HG03571 (cell line): Measurements from ENCODE around the gene EIPR1.
"Not testable (repeated sequence)": the region's sequence is repeated elsewhere in the genome, so short reads cannot be mapped to it uniquely, and the experiment has no call there.

Source experiments
- ATAC-seq: cut with Tn5 transposase; IDR thresholded peaks from one replicate; pipeline ENCODE4 v1.9.1; 2021; ENCODE audit not compliant: unreplicated experiment

The EIPR1 gene

GRCh38 chr2:3291113-3291512 is 86.5 kb downstream of the EIPR1 start:
- ATAC-seq: no peak

- no peak for ATAC-seq
Measured at GRCh38 chr2:3290655-3291054, 87.0 kb downstream of the EIPR1 start.

DNA sequence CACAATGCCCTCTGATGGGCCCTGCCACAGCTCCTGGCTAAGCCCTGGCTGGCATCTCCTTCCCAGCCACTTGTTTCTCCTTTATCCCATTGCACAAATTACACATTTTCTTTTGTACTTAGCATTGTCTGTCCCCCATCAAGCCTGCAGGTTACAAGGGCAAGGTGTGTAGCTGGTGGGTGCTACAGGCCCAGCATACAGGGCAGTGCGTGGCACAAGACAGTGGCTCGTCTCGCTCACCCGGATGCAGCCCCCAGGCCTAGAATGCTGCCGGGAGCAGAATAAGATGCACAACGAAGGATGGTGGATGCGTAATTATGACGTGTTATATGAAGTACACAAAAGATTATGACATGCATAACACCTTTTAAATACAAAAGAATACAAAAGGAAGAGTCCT is 87.6 kb downstream of the EIPR1 start:
- ATAC-seq: no peak

- no peak for ATAC-seq
Measured at GRCh38 chr2:3289526-3289925, 88.1 kb downstream of the EIPR1 start.

DNA sequence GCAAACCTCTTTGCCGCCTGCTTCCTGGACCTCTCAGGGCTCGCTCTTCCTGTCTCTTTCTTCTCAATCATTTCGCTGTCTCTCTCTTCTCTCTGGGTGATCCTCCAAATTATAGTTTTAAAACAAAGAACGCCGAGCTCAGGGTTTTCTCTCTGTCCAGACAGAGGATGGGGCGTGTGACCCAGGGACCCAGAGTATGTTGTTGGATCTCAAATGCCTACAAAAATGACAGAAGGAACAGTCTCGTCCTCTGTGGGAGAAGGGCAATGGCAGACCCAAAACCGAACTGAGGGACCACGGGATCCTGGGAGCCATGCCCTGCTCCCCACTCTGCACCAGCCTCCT is 88.5 kb downstream of the EIPR1 start:
- no peak for ATAC-seq

GRCh38 chr2:3288470-3289170 is 89.0 kb downstream of the EIPR1 start:
- no peak for ATAC-seq

DNA sequence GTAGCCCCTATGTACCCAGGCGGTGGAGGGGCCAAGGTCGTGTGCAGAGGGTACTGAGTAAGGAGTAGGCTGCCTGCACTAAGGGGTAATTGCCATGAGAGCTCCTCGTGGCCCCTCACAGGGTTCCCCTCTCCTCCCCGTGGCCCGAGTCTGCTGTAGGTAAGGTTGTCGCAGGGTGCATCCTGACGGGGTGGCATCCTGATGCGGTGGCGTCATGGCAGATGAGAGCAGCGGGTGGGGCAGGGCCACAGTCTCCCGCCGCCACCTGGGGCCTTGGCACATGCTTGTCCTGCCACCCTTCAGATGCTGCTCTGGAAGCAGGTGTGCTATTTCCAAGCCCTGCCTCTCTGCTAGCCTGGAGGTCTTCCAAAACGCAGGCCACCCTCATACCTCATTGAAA is 89.7 kb downstream of the EIPR1 start:
- ATAC-seq: no peak

- not testable (repeated sequence) for ATAC-seq
Measured at GRCh38 chr2:3286646-3287036, 91.0 kb downstream of the EIPR1 start.

DNA sequence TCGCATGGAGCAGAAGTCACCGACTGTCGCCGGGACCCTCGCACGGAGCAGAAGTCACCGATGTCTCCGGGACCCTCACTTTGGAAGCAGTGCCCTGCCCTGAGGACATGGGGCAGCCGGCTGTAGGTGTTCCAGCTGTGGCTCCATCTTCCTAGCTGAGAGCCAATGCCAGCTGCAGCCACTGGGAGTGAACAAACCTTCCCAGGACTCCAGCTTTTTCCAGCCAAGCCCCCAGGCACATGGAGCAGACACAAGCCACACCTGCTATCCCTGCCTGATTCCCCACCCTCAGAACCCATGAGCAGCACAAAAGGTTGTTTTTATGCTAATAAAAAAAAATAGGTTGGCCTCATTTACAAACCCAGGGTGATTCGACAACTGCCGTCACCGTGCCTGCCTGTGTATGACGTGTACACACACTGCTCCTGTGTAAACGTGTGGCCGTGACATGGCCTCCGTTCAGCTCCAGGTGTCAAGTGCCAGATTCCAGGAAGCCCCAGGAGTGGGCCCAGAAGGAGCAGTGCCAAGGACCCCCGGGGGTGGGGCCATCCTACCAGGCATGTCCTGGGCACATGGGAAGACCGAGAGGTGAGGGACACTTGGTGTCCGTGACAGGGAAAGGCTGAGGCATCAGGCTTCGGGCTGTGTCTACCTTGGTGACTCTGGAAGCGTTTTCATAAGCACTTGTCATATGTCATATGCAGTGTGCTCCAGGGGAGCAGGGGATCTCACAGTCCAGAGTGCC is 91.5 kb downstream of the EIPR1 start:
- no peak for ATAC-seq

DNA sequence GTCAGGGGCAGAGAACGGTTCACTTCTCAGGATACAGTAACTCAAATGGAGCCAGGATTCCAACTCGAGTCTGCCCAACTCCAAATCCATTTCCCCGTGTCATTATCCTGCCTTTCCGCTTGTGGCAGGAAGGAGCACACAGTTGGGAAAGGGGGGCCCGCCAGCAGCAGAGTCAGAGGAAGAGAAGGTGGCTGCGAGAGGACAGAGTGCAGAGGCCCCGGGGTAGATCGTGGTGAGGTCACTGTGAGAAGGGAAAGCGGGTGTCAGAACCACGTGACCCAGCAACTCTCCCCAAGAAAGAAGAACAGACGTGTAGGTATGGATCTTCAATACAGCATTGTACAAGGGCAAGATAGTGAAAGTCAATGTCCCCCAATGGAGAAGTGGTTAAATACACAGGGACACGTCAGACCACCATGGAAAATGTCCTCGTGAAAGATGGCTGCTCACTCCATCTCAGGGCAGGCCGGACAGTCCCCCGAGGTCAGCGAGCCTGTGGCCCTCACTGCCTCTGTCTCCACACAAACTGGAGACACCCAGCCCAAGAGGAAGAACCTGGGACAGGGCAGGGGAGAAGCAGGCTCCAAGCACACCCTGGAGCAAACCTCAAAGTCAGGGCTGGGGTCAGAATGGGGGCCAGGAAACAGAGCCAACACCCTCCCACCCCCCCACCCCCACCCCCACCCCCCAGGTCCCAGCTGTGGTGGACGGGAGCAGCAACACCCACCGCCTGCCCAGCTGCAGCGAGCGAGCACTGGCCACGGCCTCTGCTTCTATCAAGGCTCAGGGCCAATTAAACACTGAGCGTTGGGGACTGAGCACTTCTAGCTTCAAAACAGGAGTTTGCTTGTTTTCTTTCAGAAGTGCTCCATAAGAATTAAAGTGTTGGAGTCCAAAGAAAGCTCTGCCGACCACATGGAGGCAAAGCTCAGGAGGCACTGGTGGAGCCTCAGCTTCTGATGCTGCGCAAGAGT is 92.7 kb downstream of the EIPR1 start:
- ATAC-seq: no peak

DNA sequence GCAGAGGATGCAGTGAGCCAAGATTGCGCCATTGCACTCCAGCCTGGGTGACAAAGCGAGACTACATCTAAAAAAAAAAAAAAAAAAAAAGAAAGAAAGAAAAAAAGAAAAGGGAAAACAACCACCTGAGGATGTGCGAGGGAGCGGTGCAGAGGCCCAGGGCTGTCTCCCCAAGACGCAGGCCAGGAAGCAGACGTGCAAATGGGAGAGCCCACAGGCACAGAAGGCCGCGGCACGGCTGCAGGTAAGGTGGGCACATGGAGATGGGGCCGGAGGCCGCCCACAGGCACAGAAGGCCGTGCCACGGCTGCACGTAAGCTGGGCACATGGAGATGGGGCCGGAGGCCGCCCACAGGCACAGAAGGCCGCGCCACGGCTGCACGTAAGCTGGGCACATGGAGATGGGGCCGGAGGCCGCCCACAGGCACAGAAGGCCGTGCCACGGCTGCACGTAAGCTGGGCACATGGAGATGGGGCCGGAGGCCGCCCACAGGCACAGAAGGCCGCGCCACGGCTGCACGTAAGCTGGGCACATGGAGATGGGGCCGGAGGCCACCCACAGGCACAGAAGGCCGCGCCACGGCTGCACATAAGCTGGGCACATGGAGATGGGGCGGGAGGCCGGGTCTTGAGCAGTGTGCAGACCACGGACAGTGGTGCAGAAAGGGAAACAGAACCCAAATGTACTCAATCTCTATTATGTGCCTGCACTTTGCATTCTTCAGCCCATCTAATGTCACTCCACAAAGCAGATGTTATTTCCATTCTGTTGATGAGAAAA is 93.6 kb downstream of the EIPR1 start:
- ATAC-seq: not testable (repeated sequence)

GRCh38 chr2:3283206-3283605 is 94.4 kb downstream of the EIPR1 start:
- ATAC-seq: no peak

GRCh38 chr2:3282056-3282998 is 95.3 kb downstream of the EIPR1 start:
- ATAC-seq: no peak

DNA sequence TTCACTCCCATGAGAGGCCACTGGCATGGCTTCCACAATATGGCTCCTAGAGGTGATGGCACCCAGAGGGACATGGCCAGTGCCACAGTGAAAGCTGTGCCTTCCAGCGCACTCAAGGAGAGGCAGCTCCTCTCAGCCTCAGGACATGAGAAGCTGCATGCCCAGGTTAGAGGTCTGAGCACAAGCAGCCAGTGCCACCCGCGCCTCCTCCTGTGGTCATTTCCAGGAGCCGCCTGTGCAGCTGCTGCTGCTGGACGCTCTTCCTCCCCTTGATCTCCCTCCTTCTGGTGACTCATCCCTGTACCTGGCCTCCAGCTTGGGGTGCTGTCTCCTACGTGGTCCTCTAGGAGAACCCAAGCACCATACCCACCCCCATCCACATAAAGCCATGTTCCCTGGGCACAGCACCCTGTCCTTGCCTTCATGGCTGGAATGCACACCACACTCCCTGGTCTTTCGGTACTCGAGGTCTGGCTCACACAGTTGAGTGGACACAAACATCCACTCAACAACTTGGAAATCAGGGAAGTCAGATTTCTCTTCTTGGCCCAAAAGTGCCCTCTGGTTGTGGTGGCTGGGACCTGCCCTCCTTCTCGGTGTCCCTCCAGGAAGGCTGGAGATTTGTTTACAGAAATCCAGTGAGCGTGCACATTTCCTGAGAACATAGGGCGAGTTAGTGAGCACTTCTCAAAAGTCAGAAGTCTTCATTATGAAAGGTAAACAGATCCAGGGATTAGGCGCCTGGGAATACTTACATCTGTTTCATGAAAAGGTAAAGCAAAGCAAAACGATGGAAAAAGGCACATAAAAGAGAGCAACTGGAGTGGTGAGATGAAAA is 96.7 kb downstream of the EIPR1 start:
- ATAC-seq: no peak

- no peak for ATAC-seq
Measured at GRCh38 chr2:3280197-3280596, 97.4 kb downstream of the EIPR1 start.

DNA sequence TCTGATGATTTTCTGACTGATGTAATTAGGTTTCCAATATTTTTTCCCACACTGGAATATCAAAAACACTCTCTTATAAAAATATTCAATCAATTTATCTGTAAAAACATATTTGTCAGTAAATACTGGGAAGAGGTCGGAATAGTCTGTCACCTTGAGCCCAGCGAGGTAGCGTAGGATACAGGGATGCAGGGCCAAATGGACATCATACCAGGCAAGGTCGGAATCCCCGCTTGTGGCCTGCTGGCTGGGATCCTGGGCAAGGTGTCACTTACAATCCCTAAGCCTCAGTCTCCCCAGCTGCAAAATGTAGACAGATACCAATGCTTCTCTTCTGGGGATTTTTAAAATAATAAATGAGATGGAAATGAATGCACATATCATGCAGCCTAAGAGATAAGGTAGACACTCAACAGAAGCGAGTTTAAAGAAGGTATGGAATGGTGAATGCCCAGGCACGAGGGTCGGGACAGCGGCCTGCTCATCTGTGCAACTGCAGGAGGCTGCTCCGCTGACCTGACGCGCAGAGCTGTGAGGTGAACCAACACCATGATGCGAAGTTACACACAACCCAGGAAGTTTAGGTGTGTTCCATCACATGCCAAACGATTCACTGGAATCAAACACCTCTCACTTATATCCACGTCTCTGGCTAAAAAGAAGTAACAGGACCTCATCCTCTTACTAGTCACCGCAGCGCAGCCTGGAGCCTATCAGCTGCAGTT is 98.2 kb downstream of the EIPR1 start:
- no peak for ATAC-seq

DNA sequence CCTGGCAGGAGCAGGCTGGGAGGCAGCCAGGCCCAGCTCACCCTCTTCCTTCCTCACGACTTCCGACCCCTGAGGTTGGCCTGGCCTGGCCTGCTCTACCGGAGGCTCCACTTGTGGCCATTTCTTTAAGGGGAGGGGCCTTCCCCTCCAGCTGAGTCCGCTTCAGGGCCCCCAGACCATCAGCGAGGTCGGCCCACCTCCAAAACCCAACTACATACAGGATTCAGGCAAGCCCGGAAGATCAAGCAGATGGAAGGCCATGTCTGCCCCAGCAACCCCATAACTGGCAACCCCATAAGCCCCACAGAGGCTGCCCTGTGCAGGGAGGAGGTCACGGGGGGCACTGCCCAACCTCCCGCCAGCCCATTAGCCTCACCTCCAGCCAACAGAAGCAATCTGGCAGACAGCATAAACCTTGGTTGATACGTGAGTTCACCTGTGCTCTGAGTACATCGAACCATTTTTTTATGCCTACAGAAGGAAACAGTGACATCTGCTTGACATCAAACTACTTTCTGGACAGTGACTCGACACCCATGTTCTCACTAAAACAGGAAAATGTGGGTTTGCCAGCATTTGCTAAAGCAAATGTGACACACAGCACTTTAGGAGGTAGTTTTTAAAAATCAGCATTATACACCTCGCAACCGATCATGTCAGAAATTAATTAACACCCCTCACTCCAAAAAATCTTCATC is 98.9 kb downstream of the EIPR1 start:
- ATAC-seq: no peak
